ENCODE measurements around the gene RNF213. TPM values are rescaled to one million over a fixed set of nuclear protein-coding genes. Genes with fewer than 3 reads are reported as not detected.
A peak's percentile ranks its signal among the peaks of the same experiment; 100 is the strongest.

Gene RNF213
- total RNA-seq, 1 donor, result 134 TPM

- Histone ChIP-seq H3K4me1 (ENCODE audit: insufficient read depth, low read length) (peaks cover 29% of the 10 kb centered on the region), H3K9me3 (ENCODE audit: low read depth, low read length) (no peaks in the 10 kb centered on the region), H3K4me3 (ENCODE audit: insufficient read depth, low read length) (no peak overlapping the region), H3K36me3 (ENCODE audit: insufficient read depth, low read length) (peaks cover 24% of the 10 kb centered on the region), H3K4me2 (ENCODE audit: insufficient read depth, low read length) (peak overlapping the region; percentile 33), H2AFZ (ENCODE audit: low read length) (peak overlapping the region; percentile 29), H3K79me2 (ENCODE audit: insufficient read depth, low read length) (peaks cover 21% of the 10 kb centered on the region), H4K20me1 (ENCODE audit: insufficient read depth, low read length) (peaks cover 12% of the 10 kb centered on the region), H3K27ac (ENCODE audit: low read depth, low read length) (peak overlapping the region; percentile 28), H3K27me3 (ENCODE audit: insufficient read depth, low read length) (no peaks in the 10 kb centered on the region)
- peak; percentile 82 for DNase-seq (ENCODE audit: insufficient read length, low spot score, missing footprints)
- TF ChIP-seq, protein P1, sequence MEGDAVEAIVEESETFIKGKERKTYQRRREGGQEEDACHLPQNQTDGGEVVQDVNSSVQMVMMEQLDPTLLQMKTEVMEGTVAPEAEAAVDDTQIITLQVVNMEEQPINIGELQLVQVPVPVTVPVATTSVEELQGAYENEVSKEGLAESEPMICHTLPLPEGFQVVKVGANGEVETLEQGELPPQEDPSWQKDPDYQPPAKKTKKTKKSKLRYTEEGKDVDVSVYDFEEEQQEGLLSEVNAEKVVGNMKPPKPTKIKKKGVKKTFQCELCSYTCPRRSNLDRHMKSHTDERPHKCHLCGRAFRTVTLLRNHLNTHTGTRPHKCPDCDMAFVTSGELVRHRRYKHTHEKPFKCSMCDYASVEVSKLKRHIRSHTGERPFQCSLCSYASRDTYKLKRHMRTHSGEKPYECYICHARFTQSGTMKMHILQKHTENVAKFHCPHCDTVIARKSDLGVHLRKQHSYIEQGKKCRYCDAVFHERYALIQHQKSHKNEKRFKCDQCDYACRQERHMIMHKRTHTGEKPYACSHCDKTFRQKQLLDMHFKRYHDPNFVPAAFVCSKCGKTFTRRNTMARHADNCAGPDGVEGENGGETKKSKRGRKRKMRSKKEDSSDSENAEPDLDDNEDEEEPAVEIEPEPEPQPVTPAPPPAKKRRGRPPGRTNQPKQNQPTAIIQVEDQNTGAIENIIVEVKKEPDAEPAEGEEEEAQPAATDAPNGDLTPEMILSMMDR (IDR thresholded peaks at IDR 0.05; ENCODE audit: extremely low read depth, low read depth, low read length), result no peak
Measured at GRCh38 chr17:80277751-80278671, 17.4 kb downstream of the RNF213 start.

- Histone ChIP-seq H3K27me3 (ENCODE audit: insufficient read depth, low read length) (no peaks in the 10 kb centered on the region), H3K36me3 (ENCODE audit: insufficient read depth, low read length) (peaks cover 21% of the 10 kb centered on the region), H3K9me3 (ENCODE audit: low read depth, low read length) (no peaks in the 10 kb centered on the region), H3K4me3 (ENCODE audit: insufficient read depth, low read length) (no peak overlapping the region), H4K20me1 (ENCODE audit: insufficient read depth, low read length) (peaks cover 18% of the 10 kb centered on the region), H3K4me1 (ENCODE audit: insufficient read depth, low read length) (peaks cover 29% of the 10 kb centered on the region), H3K79me2 (ENCODE audit: insufficient read depth, low read length) (peaks cover 24% of the 10 kb centered on the region), H3K4me2 (ENCODE audit: insufficient read depth, low read length) (peak overlapping the region; percentile 68), H3K27ac (ENCODE audit: low read depth, low read length) (peak overlapping the region; percentile 52), H2AFZ (ENCODE audit: low read length) (no peak overlapping the region)
- peak; percentile 99 for DNase-seq (ENCODE audit: insufficient read length, low spot score, missing footprints)
- TF ChIP-seq, protein P1 (IDR thresholded peaks at IDR 0.05; ENCODE audit: extremely low read depth, low read depth, low read length), result peak; percentile 22
Measured at GRCh38 chr17:80279895-80280294, 19.2 kb downstream of the RNF213 start.

GRCh38 chr17:80281516-80281915 lies 20.9 kb downstream of the RNF213 start:
- no peaks in the 10 kb centered on the region for H3K27me3 ChIP-seq (ENCODE audit: insufficient read depth, low read length)
- H3K79me2 ChIP-seq (ENCODE audit: insufficient read depth, low read length), result peaks cover 22% of the 10 kb centered on the region
- DNase-seq (ENCODE audit: insufficient read length, low spot score, missing footprints), result no peak
- peaks cover 19% of the 10 kb centered on the region for H3K36me3 ChIP-seq (ENCODE audit: insufficient read depth, low read length)
- peaks cover 29% of the 10 kb centered on the region for H3K4me1 ChIP-seq (ENCODE audit: insufficient read depth, low read length)
- TF ChIP-seq, protein P1 (IDR thresholded peaks at IDR 0.05; ENCODE audit: extremely low read depth, low read depth, low read length), result no peak
- no peak overlapping the region for H3K27ac ChIP-seq (ENCODE audit: low read depth, low read length)
- H3K4me3 ChIP-seq (ENCODE audit: insufficient read depth, low read length), result no peak overlapping the region
- H2AFZ ChIP-seq (ENCODE audit: low read length), result no peak overlapping the region
- H3K4me2 ChIP-seq (ENCODE audit: insufficient read depth, low read length), result no peak overlapping the region
- peaks cover 19% of the 10 kb centered on the region for H4K20me1 ChIP-seq (ENCODE audit: insufficient read depth, low read length)
- no peaks in the 10 kb centered on the region for H3K9me3 ChIP-seq (ENCODE audit: low read depth, low read length)

DNA sequence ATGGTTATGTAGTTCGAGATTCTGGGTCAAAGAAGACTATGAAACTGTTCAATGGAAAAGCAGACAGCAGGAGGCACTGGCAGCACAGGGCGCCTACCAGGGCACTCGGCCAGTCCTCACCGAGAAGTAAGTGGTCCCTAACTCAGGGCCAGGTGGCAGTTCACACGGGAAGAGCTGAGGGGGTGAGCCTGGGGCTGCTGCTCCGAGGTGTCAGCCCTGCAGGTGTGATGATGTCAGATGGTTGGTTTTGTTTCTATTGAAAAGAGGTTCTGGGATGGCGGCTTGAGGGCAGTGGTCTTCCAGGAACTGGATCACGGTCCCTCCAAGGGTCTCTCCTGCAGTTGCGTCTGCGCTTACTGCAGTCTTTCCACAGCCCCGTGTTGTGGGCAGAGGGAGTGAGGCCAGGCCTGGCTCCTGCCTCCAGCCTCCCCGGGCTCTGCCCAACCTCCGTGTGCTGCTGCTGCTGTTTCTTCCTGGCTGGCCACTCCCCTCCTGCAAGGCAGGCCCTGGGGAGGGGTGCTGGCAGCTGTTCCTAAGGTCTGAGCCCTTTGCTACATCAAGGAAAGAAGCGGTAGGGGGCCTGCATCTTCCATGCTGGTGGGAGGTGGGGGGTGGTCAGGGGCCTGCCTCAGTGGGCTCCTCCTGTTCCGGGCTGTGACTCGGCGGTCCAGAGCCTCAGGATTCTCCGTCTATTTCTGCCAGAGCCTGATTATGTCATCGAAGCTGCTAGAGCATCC lies 22.6 kb downstream of the RNF213 start:
- Histone ChIP-seq H3K79me2 (ENCODE audit: insufficient read depth, low read length) (peaks cover 18% of the 10 kb centered on the region), H3K9me3 (ENCODE audit: low read depth, low read length) (no peaks in the 10 kb centered on the region), H3K27ac (ENCODE audit: low read depth, low read length) (no peak overlapping the region), H3K36me3 (ENCODE audit: insufficient read depth, low read length) (peaks cover 27% of the 10 kb centered on the region), H3K4me1 (ENCODE audit: insufficient read depth, low read length) (peaks cover 21% of the 10 kb centered on the region), H3K4me3 (ENCODE audit: insufficient read depth, low read length) (no peak overlapping the region), H2AFZ (ENCODE audit: low read length) (no peak overlapping the region), H4K20me1 (ENCODE audit: insufficient read depth, low read length) (peaks cover 18% of the 10 kb centered on the region), H3K27me3 (ENCODE audit: insufficient read depth, low read length) (no peaks in the 10 kb centered on the region), H3K4me2 (ENCODE audit: insufficient read depth, low read length) (no peak overlapping the region)
- TF ChIP-seq, protein P1 (IDR thresholded peaks at IDR 0.05; ENCODE audit: extremely low read depth, low read depth, low read length), result no peak
- DNase-seq (ENCODE audit: insufficient read length, low spot score, missing footprints), result peak; percentile 62
